Measurements from ENCODE around the gene RFC2.
"Not testable (repeated sequence)": the region's sequence is repeated elsewhere in the genome, so short reads cannot be mapped to it uniquely, and the experiment has no call there.

The RFC2 gene

DNA sequence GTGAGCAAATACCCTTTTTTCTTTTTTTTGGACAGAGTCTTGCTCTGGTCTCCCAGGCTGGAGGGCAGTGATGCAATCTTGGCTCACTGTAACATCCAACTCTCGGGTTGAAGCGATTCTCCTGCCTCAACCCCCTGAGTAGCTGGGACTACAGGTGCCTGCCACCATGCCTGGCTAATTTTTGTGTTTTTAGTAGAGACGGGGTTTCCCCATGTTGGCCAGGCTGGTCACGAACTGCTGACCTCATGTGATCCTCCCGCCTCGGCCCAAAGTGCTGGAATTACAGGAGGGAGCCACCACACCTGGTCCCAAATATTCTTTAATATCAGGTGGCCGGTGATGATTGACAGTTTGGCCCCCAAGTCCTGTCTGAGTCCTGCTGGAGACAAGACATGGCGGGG lies 37.8 kb downstream of the RFC2 start:
- no peak for DNase-seq

DNA sequence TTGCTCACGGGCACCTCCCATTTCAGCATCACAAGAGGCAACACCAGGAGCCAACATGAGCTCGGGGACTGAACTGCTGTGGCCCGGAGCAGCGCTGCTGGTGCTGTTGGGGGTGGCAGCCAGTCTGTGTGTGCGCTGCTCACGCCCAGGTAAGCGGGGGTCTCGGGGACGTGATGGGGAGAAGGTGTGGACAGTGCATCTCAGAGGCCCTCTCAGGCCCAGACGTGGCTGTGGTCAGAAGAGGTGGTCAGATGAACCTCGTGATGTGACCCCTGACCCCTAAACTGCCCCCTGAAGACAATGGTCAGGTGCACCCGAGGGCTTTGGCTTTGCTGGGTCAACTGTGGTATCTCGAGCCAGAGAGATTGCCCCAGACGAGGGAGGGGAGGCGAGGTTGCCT lies 38.3 kb downstream of the RFC2 start:
- no peak for DNase-seq

DNA sequence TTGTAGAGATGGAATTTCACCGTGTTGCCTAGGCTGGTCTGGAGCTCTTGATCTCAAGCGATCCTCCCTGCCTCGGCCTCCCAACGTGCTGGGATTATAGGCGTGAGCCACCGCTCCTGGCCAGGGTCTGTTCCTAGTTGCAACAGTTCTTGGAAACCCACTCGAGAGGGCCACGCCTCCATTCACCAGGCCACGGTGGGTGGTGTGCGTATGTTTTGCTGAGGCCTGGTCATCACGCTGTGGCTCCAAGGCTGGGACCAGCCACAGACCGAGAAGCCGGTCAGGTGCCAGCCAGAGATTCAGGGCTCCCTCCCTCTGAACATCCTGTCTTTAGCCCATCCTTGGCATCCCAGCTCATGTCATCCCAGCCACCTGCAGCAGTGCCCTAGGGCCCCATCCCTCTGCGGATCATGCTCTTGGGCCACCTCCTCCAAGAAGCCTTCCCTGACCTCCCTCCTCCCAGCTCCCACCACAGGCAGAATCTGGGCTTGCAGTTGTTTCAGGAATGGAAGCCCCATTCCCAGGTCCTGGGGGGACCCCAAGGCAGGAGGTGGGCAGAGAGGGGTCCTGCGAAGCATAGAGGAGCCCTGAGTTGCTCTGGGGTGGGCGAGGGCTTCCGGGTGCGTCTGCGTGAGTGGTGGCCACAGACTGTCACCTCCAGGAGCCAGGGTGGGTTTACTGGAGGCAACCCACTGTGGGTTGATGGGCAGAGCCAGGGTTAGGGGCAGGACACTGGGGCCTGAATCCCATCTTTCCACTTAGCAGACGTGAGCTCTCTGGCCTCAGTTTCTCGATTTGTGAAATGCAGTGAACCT lies 39.2 kb downstream of the RFC2 start:
- no peak for DNase-seq

DNA sequence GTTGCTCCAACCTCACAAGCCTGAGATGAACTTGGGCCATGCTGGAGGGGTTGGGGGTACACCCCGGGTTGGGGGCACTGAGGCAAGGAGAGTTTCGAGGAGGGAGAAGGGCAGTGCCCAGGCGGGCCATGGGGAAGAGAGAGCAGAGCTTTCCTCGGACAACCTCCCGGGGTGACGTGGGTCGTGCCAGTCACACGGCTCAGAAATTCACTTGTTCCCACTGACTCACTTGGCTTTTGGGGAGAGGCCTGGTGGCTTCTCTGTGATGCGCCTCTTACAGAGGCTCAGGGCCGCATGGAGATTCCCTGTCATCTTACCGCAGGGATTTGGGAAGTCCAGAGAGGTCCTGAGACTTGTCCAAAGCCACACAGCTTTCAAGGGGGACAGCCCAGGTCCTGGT lies 41.5 kb downstream of the RFC2 start:
- DNase-seq = no peak

DNA sequence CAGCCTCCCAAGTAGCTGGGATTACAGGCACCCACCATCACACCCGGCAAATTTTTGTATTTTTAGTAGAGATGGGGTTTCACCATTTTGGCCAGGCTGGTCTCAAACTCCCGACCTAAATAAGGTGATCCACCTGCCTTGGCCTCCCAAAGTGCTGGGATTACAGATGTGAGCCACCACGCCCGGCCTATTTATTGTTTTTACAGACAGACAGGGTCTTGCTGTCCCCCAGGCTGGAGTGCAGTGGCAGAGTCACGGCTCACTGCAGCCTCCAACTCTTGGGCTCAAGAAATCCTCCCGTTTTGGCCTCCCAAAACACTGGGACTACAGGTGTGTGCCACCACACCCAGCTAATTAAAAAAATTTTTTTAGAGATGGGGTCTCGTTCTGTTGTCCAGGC lies 46.0 kb downstream of the RFC2 start:
- not testable (repeated sequence) for DNase-seq

DNA sequence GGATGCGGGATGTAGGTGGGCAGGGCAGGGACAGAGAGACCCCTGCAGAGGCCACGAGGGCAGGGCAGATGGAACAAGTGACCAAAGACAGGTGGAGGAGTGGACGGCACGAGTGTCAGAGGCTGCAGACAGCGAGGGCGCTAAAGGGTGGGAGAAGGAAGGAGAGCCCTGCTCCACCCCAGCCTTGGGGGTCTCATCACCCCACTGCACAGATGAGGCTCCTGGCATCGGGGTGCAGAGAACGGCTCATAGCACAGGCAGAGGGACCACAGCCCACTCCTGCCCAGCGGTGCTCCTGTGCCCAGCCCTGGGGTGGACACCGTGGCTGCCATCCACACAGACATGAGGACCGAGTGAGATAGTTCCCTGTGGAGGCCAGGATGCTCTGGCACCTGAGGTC lies 46.6 kb downstream of the RFC2 start:
- no peak for DNase-seq

DNA sequence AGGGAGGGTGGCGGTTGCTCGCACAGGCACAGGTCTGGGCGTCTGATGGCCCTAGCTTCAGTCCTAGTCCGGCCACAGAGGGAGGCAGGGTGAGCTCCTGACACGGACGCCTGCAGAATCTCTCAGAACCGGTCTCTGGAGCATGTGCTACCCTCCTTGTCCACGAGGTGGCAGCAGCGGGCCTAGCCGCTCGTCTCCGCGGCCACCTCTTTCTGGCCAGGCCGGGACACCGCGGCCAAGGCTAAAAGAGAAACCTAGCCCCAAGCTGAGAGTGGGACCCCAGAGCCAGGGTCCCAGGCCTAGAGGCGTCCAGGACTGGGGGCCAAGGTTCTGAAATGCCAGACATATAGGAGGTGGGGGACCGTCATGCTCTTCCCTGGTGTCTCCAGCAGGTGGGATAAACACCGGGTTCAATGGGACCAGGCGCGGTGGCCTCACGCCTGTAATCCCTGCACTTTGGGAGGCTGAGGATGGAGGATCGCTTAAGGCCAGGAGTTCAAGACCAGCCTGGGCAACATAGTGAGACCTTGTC lies 47.5 kb downstream of the RFC2 start:
- DNase-seq = peak; percentile 65

DNA sequence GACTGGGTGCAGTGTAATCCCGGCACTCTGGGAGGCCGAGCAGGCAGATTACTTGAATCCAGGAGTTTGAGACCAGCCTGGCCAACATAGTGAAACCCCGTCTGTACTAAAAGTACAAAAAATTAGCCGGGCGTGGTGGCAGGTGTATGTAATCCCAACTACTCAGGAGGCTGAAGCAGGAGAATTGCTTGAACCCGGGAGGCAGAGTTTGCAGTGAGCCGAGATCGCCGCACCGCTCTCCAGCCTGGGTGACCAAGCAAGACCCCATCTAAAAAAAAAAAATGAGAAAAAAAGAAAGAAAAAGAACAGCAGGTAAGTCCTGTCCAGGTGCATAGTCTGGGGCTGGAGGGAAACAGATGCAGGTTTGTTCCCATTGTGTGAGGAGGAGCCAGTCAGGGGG lies 48.1 kb downstream of the RFC2 start:
- DNase-seq = not testable (repeated sequence)

DNA sequence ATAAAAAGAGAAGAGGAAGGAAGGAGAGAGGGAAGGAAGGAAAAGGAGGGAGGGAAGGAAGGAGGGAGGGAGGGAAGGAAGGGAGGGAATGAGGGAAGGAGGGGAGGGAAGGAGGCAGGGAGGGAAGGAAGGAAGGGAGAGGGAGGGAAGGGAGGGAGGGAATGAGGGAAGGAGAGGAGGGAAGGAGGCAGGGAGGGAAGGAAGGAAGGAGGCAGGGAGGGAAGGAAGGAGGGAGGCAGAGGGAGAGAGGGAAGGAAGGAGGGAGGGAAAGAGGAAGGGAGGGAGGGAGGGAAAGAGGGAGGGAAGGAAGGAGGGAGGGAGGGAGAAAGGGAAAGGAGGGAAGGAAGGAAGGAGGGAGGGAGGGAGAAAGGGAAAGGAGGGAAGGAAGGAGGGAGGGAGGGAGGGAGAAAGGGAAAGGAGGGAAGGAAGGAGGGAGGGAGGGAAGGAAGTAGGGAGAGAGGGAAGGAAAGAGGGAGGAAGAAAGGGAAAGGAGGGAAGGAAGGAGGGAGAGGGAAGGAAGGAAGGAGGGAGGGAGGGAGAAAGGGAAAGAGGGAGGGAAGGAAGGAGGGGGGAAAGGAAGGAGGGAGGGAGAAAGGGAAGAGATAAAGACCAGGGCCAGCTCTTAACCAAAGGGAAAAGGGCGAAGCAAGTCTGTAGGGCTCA lies 50.1 kb downstream of the RFC2 start:
- DNase-seq = no peak

DNA sequence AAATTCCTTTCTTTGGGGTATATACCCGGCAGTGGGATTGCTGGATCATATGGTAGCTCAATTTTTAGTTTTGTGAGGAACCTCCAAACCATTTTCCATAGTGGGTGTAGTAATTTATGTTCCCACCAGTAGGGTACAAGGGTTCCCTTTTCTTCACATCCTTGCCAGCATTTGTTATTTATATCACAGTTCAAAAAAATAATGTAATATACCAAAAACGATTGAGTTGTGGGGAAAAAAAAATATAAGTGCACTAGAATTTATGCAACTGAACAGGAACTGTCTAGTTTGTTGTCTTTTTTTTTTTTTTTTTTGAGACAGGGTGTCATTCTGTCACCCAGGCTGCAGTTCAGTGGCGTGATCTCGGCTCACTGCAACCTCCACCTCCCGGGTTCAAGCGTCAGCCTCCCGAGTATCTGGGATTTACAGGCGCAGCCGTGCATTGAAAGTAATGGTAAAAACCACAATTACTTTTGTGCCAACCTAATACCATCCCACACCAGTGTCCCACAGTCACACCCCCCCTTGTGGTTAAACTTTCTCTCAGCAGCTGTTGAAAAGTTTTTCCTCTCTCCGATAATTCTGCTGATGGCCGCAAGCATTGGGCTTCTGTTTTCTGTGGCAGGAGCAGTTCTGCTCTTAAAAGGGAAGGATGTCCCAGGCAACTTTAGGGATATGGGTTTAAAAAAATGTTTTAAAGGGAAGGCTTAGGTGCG lies 51.2 kb downstream of the RFC2 start:
- DNase-seq = no peak

DNA sequence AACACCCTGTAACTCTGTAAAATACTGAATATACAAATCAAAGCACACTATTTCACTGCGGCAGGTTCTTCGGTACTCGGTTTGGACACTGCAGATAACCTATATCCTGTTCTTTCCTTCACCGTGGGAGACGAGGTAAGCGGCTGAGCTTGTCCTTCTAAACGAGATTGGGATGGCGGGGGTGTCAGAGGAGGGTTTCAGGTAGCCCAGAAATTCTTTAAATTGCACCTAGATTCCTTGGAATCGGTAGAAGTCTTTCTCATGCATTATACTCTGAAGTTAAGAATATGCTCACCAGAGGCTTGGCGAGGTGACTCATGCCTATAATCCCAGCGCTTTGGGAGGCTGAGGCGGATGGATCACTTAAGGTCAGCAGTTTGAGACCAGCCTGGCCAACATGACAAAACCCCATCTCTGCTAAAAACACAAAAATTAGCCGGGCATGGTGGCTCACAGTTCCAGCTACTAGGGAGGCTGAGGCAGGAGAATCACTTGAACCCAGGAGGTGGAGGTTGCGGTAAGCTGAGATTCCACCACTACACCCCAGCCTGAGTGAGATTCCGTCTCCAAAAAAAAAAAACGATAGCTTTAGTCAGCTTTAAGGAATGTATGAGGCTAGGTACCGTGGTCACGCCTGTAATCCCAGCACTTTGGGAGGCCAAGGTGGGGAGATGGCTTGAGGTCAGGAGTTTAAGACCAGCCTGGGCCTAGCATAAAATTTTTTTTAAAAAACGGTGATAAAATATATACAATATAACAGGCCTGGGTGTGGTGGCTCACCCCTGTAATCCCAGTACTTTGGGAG lies 54.4 kb downstream of the RFC2 start:
- no peak for DNase-seq

DNA sequence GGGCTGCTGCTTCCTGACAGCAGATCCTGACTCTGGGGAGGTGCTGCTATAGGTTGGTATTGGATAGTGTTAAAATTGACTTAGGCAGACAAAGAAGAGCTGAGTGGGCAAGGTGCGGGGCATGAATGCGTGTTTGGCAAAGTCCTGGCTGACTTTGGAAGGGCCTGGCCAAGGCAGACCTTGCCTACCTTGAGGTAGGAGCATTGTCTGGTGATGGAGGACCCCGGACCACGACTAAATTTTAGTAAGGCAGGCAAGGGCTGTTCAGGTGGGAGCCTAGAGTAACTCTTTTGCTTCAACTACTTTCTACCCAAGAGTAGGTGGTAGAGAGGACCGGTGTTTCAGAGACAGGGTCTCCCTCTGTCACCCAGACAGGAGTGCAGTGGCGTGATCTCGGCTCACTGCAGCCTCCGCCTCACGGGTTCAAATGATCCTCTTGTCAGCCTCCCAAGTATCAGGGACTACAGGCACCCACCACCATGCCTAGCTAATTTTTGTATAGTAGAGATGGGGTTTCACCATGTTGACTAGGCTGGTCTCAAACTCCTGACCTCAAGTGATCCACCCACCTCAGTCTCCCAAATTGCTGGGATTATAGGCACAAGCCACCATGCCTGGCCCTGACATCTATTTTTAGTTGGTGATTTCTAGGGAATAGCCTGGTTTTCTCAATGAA lies 56.6 kb downstream of the RFC2 start:
- no peak for DNase-seq

DNA sequence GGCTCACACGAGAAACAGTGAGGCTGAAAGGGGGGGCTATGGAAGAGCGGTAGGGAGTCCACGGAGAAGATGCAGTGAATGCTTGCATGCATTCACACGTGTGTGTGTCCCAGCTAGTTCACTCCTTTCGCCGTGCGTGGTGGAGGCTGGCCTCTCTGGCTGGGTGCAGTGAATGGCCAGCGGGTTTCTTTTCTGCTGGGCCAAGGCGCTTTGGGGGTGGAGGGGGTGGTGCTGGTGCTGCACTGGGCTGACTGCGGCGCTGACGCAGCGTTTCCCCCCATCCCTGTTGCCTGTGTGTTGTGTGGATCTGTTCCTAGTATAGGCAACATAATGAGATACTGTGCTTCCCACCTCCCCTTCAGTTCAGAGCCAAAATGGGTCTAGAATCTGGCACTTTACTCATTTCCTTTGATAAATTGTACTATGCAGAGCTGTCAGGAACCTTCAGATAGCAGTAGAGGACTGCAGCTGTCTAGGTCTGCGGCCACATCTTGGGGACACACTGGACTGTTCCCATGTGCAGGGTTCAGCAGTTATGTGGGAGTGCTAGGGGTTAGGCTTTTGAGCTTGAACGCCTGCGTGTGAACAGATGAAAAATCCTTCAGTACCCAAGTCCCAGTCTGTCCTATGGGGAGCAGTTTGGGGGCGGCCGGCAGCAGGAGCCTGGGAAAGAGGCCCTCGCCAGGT lies 58.1 kb downstream of the RFC2 start:
- not testable (repeated sequence) for DNase-seq

DNA sequence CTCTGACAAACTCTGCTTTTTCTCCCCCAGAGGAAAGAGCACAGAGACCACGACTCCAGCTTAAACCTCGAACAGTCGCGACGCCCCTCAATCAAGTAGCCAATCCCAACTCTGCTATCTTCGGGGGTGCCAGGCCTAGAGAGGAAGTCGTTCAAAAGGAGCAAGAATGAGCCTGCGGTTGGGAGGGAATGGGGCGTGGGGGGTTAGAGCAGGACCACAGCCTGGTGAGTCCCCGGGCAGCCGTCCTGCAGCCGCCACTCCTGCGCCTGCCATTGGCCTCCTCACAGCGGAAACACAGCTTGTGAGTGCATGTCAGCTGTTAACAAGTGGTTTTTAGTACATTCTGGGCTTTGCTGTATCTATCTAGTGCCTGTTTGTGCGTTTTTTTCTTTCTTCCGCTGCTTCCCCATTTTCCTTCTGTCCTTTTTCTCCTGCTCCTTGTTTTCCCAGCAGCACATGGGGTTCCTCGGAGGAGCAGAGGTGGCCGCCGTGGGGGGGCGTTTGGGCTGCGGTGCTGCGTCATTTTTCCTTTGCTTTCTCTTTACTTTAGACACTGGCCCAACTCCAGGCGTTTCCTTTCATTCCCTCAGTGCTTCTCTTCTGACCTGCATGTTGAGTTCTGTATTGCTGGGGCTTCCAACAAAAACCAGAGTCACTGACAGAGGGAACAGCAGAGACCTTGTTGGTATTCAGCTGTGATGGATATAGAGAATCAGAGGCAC lies 58.9 kb downstream of the RFC2 start:
- DNase-seq = not testable (repeated sequence)

DNA sequence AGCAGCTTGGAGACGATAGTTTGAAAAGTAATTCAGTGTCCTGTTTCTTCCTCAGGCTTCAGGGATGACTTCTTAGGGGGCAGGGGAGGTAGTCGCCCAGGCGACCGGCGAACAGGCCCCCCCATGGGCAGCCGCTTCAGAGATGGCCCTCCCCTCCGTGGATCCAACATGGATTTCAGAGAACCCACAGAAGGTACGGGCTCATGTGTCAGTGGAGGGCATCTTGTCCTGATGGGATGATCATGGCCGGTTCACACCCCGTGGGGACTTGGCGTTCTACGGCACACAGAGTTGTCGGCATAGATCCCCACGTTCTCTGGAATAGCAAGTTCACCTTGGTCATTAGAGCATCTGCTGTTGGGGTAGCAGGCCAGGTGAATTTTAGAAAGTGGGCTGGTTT lies 59.5 kb downstream of the RFC2 start:
- DNase-seq = no peak

DNA sequence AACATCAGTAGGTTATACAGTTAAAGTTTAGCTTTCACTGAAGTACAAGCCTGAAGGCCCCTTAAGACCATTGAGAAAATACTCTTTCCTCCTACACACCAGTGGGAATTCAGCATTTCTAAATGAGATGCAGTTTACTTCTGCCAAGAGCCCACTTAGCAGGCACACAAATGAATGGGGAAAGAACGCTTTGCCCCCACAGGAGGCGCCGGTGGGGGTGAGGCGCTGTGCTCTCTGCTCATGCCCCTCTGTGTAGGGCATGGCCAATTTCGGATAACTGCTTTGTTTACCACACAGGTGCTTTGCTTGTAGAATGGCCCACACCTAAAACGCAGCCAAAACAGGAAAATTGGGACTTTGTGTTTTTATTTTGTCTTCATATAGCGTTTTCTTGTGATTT lies 60.3 kb downstream of the RFC2 start:
- no peak for DNase-seq

DNA sequence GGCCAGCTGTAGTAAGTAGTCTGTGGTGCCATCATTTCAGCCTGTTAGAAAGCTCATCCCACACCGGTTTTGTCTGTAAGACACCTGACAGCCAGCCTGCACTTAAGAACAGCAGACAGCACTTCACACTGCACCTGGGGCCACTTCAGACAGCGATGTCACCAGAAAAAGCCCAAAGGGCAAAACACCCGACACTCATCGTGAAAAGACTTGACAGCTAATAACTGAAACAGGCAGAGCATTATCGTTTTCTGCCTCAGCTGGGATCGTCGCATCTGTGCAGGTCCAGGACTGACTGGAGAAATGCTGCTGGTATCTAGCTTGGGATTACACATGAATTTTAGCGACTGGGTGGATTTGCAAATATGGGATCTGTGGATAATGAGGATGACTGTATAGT lies 61.1 kb downstream of the RFC2 start:
- DNase-seq = peak; percentile 77

DNA sequence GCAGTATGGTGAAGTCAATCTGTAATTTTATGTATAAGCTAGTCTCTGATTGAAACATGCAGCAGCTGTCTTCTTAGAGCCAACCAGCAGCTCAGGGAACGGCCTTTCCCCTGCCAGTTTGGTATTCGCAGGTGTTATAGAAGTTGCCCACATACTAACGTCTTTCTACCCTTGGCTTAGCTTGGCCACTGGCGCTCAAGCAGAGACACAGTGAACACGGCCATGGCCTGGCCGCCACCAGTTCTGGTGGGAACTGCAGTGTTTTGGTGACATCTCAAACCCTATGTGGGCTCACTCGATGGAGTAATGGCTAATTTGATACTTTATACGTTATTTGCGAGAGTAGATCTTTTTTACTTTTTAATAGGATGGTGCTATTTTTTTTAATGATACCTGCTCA lies 63.0 kb downstream of the RFC2 start:
- no peak for DNase-seq

DNA sequence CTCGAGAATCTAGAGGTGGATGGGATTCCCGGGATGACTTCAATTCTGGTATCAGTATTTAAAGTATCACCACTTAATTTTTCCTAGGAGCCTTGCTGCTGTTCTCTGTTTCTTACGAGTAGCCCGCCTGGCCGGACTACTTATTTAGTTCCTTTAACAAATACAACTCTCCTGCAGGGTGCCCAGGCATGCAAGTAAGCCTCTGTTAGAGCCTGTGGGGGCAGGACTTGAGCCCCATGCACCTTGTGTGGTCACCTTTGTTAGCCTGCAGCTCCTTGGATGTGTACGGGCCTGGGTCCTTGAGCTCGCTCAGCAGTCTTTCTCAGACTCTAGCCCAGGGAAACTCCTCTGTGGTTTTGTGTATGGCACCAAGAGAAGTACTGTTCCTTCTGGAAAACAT lies 63.9 kb downstream of the RFC2 start:
- DNase-seq = no peak

DNA sequence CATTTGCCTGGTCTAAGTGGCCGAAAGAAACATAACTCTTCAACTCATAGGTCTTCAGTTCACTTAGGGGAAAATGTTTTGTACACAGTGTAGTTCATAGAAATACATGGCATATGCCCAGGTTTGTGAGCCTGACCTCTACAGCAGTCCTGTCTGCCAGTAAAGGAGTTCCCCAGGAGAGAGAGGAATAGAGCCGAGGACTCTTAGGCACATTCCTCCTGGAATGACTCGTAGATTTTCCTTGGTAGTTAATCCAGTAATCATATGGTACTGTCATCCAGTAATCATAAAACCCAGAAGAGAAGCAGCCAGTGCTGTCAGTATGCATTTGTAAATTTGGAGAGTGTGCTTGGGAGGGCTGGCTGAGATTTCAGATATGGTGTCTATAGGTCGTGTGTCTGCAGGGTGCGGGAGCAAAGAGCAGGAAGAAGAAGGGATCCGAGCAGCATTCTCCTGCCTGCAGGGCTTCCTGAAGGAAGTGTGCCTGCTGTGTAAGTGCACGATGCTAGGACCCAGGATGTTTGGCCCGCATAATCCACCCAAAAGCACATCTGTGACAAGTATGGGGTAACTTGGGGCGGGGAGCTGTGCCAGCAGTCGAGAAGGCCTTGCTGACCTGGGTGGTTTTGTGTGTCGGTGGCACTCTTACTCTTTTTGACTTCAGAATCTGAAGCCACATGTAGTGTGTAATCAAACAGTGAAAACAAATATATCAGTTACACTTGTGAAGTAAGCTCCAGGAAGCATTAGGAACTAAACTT lies 66.1 kb downstream of the RFC2 start:
- no peak for DNase-seq

Measured in NCI-H2227 treated with DMSO at 0.1 percent for 48 hours (cell line).